Pons (tissue), 1 donor: ENCODE results near the gene NUP205.

Experiments used
- DNase-seq: peaks from one replicate; pipeline ENCODE4 v3.0.0-alpha.2; 2016; ENCODE audit warnings: low spot score

The NUP205 gene

GRCh38 chr7:135557455-135558336 lies at the start of gene NUP205:
NUP205 (plus strand) TSS chr7:135557917; CDS start chr7:135557945, 28 bp downstream.
- peak; percentile 89 for DNase-seq

- DNase-seq, result peak; percentile 37
Observed at GRCh38 chr7:135508883-135509588, 48.7 kb upstream of the NUP205 start.

- no peak for DNase-seq
Observed at GRCh38 chr7:135509589-135509838, 48.2 kb upstream of the NUP205 start.

DNA sequence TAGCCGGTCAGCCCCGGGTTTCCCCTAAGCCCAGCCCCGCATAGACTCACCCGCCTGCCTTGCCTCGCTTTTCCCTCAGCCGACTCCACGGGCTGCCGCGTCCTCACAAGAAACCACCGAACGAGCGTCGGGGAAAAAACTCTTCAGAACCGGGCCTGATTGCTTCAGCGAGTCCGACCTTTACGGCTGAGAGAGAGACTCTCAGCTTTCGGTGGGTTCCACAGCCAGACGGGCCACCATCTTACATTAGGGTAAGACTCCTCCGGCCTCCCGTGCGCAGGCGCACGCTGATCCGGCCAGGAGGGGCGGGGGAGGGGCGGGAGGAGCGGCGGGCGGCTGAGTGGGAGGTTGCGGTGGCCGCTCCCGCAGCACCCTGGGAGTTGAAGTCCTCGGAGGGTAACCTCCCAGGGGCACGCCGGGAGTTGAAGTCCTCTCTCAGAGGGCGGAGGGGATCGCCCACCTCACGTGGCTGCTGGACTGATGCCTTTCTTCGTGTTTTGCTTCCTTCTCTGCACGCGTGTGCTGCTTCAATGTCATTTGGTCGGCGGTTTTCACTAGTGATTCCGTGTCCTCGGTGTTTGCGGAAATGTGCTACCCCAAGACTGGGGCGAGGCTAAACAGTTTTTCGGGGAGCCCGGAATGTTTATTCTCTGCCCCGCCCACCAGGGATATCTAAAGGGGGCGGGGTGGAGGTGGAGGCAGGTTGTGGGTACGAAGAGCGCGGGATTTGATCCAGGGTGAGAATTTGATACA lies 47.7 kb upstream of the NUP205 start, which contains the start of gene CNOT4:
Gene CNOT4 (minus strand): TSS at position 264 of the 753 bp plus-strand sequence. CDS start 71,771 bp downstream, outside the sequence.
- DNase-seq, result peak; percentile 96

- DNase-seq, result peak; percentile 29
Observed at GRCh38 chr7:135510592-135511183, 47.0 kb upstream of the NUP205 start.

- peak; percentile 89 for DNase-seq
Observed at GRCh38 chr7:135512135-135512887, 45.4 kb upstream of the NUP205 start.

- DNase-seq, result no peak
Observed at GRCh38 chr7:135514856-135515255, 42.9 kb upstream of the NUP205 start.

GRCh38 chr7:135517060-135517459 lies 40.7 kb upstream of the NUP205 start:
- no peak for DNase-seq

DNA sequence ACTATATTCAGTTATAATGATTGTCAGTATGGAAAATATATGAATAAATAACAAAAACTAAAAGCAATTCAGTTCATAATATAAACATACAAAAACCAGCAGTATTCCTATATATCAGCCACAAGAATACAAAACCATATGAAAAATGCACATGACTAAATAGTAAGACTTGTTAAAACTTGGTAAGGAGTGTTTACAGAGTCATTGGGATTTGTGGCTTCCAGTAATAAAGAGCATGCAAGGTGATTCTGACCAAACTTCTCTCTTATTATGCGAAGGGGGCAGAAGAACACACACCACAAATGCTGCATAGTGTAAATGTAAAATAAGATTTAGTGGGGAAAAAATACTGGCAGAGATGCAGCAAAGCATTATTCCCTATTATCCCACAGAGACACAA lies 39.0 kb upstream of the NUP205 start:
- no peak for DNase-seq

GRCh38 chr7:135519233-135519688 lies 38.5 kb upstream of the NUP205 start:
- no peak for DNase-seq

DNA sequence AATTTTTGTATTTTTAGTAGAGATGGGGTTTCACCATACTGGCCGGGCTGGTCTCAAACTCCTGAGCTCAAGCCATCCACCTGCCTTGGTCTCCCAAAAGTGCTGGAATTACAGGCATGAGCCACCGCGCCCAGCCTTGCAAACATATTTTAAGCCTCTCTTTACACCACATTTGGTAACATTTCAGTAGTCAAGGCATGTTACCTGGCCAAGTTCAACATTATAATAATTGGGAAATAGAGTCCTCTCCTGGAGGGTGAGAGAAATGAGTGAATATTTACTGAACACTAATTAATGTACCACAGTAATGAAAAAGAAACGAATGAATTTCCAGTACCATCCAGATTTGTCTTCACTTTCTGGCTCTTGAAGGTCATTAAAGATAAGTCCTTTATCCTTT lies 37.8 kb upstream of the NUP205 start:
- DNase-seq, result no peak

GRCh38 chr7:135522509-135522908 lies 35.2 kb upstream of the NUP205 start:
- no peak for DNase-seq

- DNase-seq, result no peak
Observed at GRCh38 chr7:135523146-135523545, 34.6 kb upstream of the NUP205 start.

- no peak for DNase-seq
Observed at GRCh38 chr7:135525426-135525825, 32.3 kb upstream of the NUP205 start.

- DNase-seq, result no peak
Observed at GRCh38 chr7:135527025-135527424, 30.7 kb upstream of the NUP205 start.

DNA sequence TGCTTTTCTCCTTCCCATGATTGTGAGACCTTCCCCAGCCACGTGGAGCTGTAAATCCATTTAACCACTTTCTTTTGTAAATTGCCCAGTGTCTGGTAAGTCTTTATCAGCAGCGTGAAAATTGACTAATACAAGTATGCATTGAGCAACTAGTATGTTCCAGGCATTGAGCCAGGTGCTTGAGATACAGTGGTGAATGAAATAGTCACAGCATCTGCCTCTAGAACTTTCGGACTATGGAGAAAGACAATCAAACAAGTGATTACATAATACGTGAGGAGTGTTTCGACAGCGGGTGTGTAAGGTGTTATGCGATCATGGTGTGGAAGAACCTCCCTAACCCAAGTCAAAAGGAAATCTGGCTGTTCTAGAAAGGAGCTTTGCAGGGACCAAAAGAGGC lies 21.6 kb upstream of the NUP205 start:
- DNase-seq, result no peak

GRCh38 chr7:135537453-135537852 lies 20.3 kb upstream of the NUP205 start:
- no peak for DNase-seq

DNA sequence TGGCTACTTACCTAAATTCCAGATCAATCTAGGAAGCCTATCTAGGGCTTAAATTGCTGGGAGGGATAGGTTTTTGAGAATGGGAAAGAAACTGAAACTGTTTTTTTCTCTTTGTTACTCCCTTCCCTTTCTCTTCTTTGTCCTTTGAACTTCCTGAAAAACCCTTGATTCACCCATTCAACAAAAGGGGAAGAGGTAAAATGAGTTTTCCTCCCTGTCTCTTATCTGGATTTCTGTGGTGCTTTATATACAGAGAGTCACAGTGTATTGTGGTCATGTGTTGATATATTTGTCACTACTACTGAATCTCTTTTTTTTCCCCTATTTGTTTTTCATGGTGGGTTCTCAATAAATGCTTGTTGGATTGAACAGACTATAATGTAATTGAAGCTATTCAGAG lies 19.8 kb upstream of the NUP205 start:
- peak; percentile 57 for DNase-seq

DNA sequence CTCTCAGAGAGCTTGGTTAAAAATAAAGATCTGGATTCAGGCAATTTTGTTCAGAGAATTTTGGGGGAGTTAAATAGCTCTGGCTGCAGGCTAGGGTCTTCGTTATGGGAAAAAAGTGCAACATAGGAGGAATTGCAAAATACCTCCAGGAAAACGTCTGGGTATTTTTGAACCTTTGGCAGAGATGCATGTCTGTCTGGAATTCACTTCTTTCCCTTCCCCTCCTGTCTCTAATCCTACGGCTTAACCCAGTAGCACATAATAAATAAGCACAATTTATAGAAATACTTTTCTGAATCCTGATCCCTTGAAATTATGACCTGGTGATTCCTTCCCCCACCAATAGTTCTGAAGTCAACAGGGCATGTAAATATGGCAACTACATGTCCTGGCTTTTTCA lies 19.3 kb upstream of the NUP205 start:
- DNase-seq, result no peak

DNA sequence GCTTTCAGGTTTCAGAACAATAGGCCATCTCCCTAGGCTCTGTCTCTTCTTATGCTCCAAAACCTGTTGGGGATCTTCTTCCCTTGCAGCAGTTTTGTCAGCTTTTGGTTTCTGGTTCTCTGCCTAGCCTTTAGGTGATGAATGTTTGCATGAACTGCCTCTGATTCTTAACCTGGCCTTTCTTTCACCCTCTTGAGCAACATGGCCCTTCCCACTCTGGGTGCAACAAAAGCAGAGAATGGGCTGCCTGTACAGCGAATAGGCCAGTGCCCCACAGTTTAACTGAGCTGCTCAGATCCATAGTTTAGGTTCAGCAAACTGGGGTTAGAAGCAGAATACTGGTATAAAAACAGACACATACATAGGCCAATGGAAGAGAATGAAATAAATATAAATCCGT lies 18.1 kb upstream of the NUP205 start:
- no peak for DNase-seq

DNA sequence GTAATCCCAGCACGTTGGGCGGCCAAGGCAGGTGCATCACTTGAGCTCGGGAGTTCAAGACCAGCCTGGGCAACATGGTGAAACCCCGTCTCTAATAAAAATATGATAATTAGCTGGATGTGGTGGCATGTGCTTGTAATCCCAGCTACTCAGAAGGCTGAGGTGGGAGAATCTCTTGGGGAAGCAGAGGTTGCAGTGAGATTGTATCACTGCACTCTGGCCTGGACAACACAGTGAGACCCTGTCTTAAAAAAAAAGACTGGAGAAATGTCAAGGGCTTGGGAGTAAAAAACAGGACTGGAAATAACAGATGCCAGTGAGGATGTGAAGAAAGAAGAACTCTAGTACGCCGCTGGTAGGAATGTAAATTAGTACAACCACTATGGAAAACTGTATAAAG lies 16.7 kb upstream of the NUP205 start:
- DNase-seq, result no peak
